GM18520 (cell line): Measurements from ENCODE around the gene HOXD3.

ENCODE experiments used
- ATAC-seq: cut with Tn5 transposase; IDR thresholded peaks from one replicate; pipeline ENCODE4 v1.9.1; 2021; ENCODE audit not compliant: unreplicated experiment

Gene HOXD3

GRCh38 chr2:176121190-176122051 is 35.7 kb upstream of the HOXD3 start:
- ATAC-seq: no peak

- ATAC-seq: no peak
These were observed 34.9 kb upstream of the HOXD3 start for GRCh38 chr2:176122052-176122682.

GRCh38 chr2:176122683-176123410 is 34.3 kb upstream of the HOXD3 start, which contains the start of gene HOXD9:
Gene HOXD9 (plus strand): TSS chr2:176122719. CDS start chr2:176122769, 50 bp downstream.
- no peak for ATAC-seq

- no peak for ATAC-seq
These were observed 33.5 kb upstream of the HOXD3 start for GRCh38 chr2:176123411-176124109.

GRCh38 chr2:176124110-176124946 is 32.8 kb upstream of the HOXD3 start:
- no peak for ATAC-seq

- ATAC-seq: no peak
These were observed 31.9 kb upstream of the HOXD3 start for GRCh38 chr2:176124947-176125771.

GRCh38 chr2:176125772-176126054 is 31.4 kb upstream of the HOXD3 start:
- ATAC-seq: no peak

- no peak for ATAC-seq
These were observed 30.0 kb upstream of the HOXD3 start for GRCh38 chr2:176126929-176127773.

GRCh38 chr2:176127774-176128072 is 29.4 kb upstream of the HOXD3 start:
- no peak for ATAC-seq

- no peak for ATAC-seq
These were observed 28.7 kb upstream of the HOXD3 start for GRCh38 chr2:176128172-176128981.

GRCh38 chr2:176128982-176129796 is 27.9 kb upstream of the HOXD3 start, which contains the start of gene HOXD8:
Gene HOXD8 (plus strand): TSS chr2:176129705. CDS start chr2:176130367, 662 bp downstream.
- no peak for ATAC-seq

- ATAC-seq: no peak
These were observed 27.3 kb upstream of the HOXD3 start for GRCh38 chr2:176129813-176130146.

- ATAC-seq: no peak
These were observed 26.8 kb upstream of the HOXD3 start for GRCh38 chr2:176130147-176130956.

- ATAC-seq: no peak
These were observed 25.9 kb upstream of the HOXD3 start for GRCh38 chr2:176130957-176131847.

GRCh38 chr2:176131848-176132158 is 25.3 kb upstream of the HOXD3 start:
- ATAC-seq: no peak
